Brain microvascular endothelial cell (primary cell): ENCODE data around the gene C1QTNF9B.

ENCODE experiments used
- DNase-seq: peaks from one replicate; pipeline ENCODE4 v3.0.0-alpha.2; 2020
- H3K27ac ChIP-seq: fragments of 250-450 bp; sonication (Bioruptor Pico); 2 replicates; pipeline ENCODE4 v1.5.1; 2020; ENCODE audit warnings: mild to moderate bottlenecking, moderate library complexity
- H3K27me3 ChIP-seq: fragments of 250-450 bp; sonication (Bioruptor Pico); replicated peaks from 2 replicates; pipeline ENCODE4 v1.5.1; 2020; ENCODE audit warnings: mild to moderate bottlenecking
- H3K36me3 ChIP-seq: fragments of 250-450 bp; sonication (Bioruptor Pico); replicated peaks from 2 replicates; pipeline ENCODE4 v1.5.1; 2020; ENCODE audit warnings: mild to moderate bottlenecking
- H3K4me3 ChIP-seq: 2 replicates; pipeline ENCODE4 v1.5.1; 2011; ENCODE audit warnings: low read depth, mild to moderate bottlenecking, control low read depth, low read length, moderate library complexity
- in situ Hi-C: cut with HindIII; loops from 2 replicates; pipeline ENCODE4 v1.10.0; 2017; ENCODE audit warnings: low sequenced_read_pairs, low pct_ligation_motif_present
- TF ChIP-seq, protein P1 (sequence below): IDR thresholded peaks from 2 replicates; pipeline ENCODE4 v1.5.1; 2011; ENCODE audit warnings: low read depth, mild to moderate bottlenecking, moderate library complexity, low read length, control low read depth, inconsistent platforms; ENCODE audit errors: missing control alignments

C1QTNF9B gene

DNA sequence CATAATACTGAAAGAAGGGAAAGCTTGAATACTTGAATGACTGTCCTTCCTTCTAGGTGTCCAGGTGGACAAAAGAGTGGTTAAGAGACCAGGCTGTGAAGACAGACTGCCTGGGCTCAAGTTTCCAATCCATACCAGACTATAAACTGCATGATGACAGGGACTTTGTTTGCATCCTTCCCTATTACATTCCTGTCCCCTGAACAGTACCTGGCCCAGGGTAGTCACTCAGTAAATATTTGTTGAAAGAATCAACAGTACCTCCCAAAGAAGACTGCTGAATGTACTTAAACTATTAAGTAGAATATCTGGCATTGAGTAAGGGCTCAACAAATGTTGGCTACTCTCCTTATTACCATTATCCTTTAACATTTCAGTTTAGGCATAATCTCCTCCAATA is 37.8 kb downstream of the C1QTNF9B start:
- no peaks in the 10 kb centered on the region for H3K36me3 ChIP-seq
- no peaks in the 10 kb centered on the region for H3K27me3 ChIP-seq
- TF ChIP-seq, protein P1, sequence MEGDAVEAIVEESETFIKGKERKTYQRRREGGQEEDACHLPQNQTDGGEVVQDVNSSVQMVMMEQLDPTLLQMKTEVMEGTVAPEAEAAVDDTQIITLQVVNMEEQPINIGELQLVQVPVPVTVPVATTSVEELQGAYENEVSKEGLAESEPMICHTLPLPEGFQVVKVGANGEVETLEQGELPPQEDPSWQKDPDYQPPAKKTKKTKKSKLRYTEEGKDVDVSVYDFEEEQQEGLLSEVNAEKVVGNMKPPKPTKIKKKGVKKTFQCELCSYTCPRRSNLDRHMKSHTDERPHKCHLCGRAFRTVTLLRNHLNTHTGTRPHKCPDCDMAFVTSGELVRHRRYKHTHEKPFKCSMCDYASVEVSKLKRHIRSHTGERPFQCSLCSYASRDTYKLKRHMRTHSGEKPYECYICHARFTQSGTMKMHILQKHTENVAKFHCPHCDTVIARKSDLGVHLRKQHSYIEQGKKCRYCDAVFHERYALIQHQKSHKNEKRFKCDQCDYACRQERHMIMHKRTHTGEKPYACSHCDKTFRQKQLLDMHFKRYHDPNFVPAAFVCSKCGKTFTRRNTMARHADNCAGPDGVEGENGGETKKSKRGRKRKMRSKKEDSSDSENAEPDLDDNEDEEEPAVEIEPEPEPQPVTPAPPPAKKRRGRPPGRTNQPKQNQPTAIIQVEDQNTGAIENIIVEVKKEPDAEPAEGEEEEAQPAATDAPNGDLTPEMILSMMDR = no peak
- in situ Hi-C loops = no loop called here
- DNase-seq = no peak
- no peak overlapping the region for H3K27ac ChIP-seq
- no peak overlapping the region for H3K4me3 ChIP-seq

DNA sequence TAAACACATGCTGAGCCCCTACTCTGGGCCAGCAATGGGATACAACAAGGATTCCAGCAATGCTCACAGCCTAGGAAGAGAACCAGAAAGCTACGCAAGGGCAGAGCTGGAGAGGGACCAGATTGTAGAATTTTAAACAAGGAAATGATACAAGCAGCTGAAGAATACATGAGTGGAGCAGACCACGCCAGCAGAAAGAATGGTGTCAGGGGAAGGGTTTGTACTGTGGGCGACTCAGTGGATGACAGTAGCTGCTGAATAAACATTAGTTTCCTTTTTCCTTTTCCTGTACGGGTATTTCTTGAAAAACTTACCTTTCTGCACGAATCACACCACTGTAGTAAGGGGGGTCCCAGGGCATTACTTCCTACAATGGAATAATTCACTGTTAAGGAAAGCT is 38.8 kb downstream of the C1QTNF9B start:
- Histone ChIP-seq H3K4me3 (no peak overlapping the region), H3K36me3 (no peaks in the 10 kb centered on the region), H3K27ac (no peak overlapping the region), H3K27me3 (no peaks in the 10 kb centered on the region)
- in situ Hi-C loops = no loop called here
- TF ChIP-seq, protein P1 = no peak
- no peak for DNase-seq

DNA sequence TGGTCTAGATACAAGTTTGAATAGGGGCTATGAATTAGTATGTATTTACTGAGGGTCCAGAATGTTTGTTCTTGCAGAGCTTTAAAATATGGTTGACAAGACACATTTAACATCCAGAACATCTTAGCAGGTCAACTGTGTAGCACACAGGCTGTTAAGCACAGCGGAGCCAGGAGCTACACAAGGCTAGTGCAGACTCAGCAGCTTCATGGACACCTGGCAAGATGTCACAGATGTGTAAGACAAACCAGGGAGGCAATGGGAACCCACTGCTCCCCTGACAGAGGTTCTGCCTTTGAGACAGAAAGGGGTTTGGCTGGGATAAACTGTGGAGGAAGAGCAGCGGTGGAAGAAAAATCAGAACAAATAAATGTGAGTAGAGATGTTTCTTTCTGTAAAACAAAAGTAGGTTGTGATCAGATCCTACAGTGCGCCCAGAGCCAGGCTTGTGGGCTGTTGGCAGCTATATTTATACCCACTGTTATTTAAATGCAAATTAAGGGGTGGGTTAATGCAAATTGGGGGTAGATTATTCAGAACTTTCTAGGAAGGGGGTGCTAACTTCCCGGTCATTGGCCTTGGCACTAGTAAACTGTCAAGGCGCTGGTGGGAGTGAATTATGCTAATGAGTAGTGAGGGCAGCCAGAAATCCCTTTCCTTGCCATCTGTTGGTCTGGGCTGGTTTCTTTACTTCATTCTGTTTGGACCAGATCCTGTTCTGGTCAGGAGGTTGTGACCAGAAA is 41.1 kb downstream of the C1QTNF9B start:
- no peak for DNase-seq
- in situ Hi-C loops = no loop called here
- Histone ChIP-seq H3K27ac (no peak overlapping the region), H3K4me3 (no peak overlapping the region), H3K27me3 (no peaks in the 10 kb centered on the region), H3K36me3 (no peaks in the 10 kb centered on the region)
- TF ChIP-seq, protein P1 = no peak

DNA sequence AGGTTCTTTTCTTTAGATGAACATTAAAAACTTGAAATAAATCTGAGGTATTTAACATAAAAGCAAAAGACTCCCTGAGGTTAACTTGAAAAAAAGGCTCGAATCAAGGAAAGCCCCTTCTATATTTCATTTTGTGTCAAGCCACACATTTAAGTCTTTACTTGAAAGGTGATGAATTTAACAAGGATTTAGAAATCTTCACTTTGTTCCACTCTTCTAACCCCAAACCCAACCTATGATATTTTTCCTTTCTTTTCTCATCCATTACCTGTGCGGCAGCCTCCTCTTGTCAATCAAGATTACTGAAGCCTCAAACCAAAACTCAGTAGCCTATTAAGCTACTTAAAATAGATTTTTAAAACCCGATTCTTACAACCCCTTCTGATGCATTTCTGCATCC is 41.9 kb downstream of the C1QTNF9B start:
- H3K36me3 ChIP-seq = no peaks in the 10 kb centered on the region
- H3K27me3 ChIP-seq = no peaks in the 10 kb centered on the region
- DNase-seq = no peak
- TF ChIP-seq, protein P1 = no peak
- H3K4me3 ChIP-seq = no peak overlapping the region
- in situ Hi-C loops = no loop called here
- no peak overlapping the region for H3K27ac ChIP-seq

DNA sequence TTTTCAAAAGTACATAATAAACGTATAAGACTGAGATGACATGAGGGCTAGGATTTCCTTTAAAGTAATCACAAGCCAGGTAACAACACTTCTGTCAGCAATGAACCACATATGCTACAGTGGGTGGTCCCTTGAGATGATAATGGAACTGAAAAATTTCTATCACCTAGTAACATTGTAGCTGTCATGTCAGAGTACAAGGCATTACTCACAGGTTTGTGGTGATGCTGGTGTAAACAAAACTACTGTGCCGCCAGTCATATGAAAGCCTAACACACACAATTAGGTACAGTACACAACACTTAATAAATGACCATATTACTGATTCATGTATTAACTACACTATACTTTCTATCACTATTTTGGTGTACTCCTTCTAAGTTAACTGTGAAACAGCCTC is 45.0 kb downstream of the C1QTNF9B start:
- H3K27ac ChIP-seq = no peak overlapping the region
- in situ Hi-C loops = no loop called here

More for the DNA sequence above, 45.0 kb downstream of the C1QTNF9B start:
- no peak for DNase-seq
- Histone ChIP-seq H3K4me3 (no peak overlapping the region), H3K27me3 (no peaks in the 10 kb centered on the region), H3K36me3 (no peaks in the 10 kb centered on the region)
- TF ChIP-seq, protein P1 = no peak
